PC-9 (cell line): ENCODE data around the gene COPZ1.

ENCODE experiments used
- CTCF ChIP-seq: fragments of 200-600 bp; sonication (generic); conservative IDR thresholded peaks from 2 replicates; pipeline ENCODE4 v1.6.1; 2017; ENCODE audit warnings: mixed run types, antibody characterized with exemption, mild to moderate bottlenecking, moderate library complexity
- EZH2 ChIP-seq: fragments of 200-600 bp; sonication (generic); IDR thresholded peaks from 2 replicates; pipeline ENCODE4 v1.8.0; 2017; ENCODE audit warnings: antibody characterized with exemption, low read depth

GRCh38 chr12:54292931-54293241 lies 32.0 kb upstream of the COPZ1 start:
- TF ChIP-seq CTCF = no peak
- TF ChIP-seq EZH2 = no peak
